Activated CD8-positive, alpha-beta T cell treated with anti-CD3 and anti-CD28 coated beads for 36 hours (primary cell): ENCODE data around the gene KCMF1. TPM values are rescaled to one million over a fixed set of nuclear protein-coding genes. Genes with fewer than 3 reads are reported as not detected.

Experiments
- ATAC-seq: fragments of 200-7000 bp; cut with Tn5 transposase; one replicate; pipeline ENCODE4 v1.10.0; 2021; ENCODE audit warnings: mild to moderate bottlenecking, moderate library complexity
- CTCF ChIA-PET: fragments of 350-600 bp; sonication (Branson Sonifier 250); formaldehyde crosslinking; loops from one replicate; lab custom pipeline; 2021; ENCODE audit warnings: antibody characterized with exemption; lab: Charles Lee
- POLR2A ChIA-PET: fragments of 350-600 bp; sonication (Branson Sonifier 250); formaldehyde crosslinking; loops from one replicate; lab custom pipeline; 2021; ENCODE audit warnings: antibody characterized with exemption; lab: Charles Lee
- DNase-seq: peaks from one replicate; pipeline ENCODE4 v3.0.0-alpha.2; 2020
- H3K27ac Mint-ChIP-seq: one replicate; pipeline ENCODE4 v1.8.0; 2021; ENCODE audit warnings: mild to moderate bottlenecking, mixed read lengths
- H3K27me3 Mint-ChIP-seq: one replicate; pipeline ENCODE4 v1.8.0; 2021; ENCODE audit warnings: mixed read lengths
- H3K36me3 Mint-ChIP-seq: one replicate; pipeline ENCODE4 v1.8.0; 2021; ENCODE audit warnings: low read depth, mixed read lengths
- H3K4me1 Mint-ChIP-seq: one replicate; pipeline ENCODE4 v1.8.0; 2021; ENCODE audit warnings: low read depth, mixed read lengths
- H3K4me3 Mint-ChIP-seq: one replicate; pipeline ENCODE4 v1.8.0; 2021; ENCODE audit warnings: mild to moderate bottlenecking, moderate library complexity, mixed read lengths
- H3K9me3 Mint-ChIP-seq: one replicate; pipeline ENCODE4 v1.8.0; 2021; ENCODE audit warnings: mixed read lengths
- CTCF ChIP-seq: fragments of 200-600 bp; IDR thresholded peaks from one replicate; pipeline ENCODE4 v1.8.0; 2022; ENCODE audit warnings: antibody characterized with exemption, mild to moderate bottlenecking
- intact Hi-C: fragments of 100-400 bp; cut with micrococcal nuclease; formaldehyde crosslinking; loops from one replicate; pipeline ENCODE4 v1.10.0; 2022
- total RNA-seq, 2 experiments: library from RNA; stranded (reverse); gene quantifications; one replicate each; pipeline ENCODE4 v1.2.3, GENCODE V29; 2021

KCMF1 gene
- total RNA-seq, 2 experiments from 2014 or later, result 101 to 105 TPM

DNA sequence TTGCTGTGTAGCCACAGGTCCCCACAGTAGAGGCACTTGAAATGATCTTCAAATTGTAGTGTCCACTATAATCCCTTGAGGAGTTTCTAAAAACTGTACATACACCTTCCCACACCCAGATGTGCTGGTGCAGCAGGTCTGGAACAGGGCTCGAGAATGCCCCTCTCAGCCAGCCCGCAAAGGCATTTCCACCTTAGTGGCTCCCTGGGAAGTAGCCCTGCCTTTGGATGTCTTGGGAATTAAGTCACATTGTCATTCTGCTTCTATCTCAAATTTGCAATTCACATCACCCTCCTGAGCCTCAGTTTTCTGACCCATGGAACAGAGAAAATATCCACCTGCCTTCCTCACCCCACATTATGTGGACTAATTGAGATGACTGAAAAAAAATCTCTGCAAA lies 118.0 kb downstream of the KCMF1 start:
- ChIA-PET CTCF (interaction anchor here (0.8 to 1.5 kb wide), 2 partner anchors 22 to 23 kb away, joined by 3 to 4 read pairs; no protein-coding TSS in a partner anchor), POLR2A (no interaction called here)
- H3K4me3 Mint-ChIP-seq, result no peak overlapping the region
- H3K4me1 Mint-ChIP-seq, result no peaks in the 10 kb centered on the region
- DNase-seq (no peak), ATAC-seq (no peak)
- TF ChIP-seq CTCF, result no peak
- H3K27me3 Mint-ChIP-seq, result peaks cover 3% of the 10 kb centered on the region
- intact Hi-C loops, result no loop called here
- H3K36me3 Mint-ChIP-seq, result no peaks in the 10 kb centered on the region
- no peak overlapping the region for H3K27ac Mint-ChIP-seq
- H3K9me3 Mint-ChIP-seq, result no peaks in the 10 kb centered on the region

GRCh38 chr2:85089585-85089984 lies 118.6 kb downstream of the KCMF1 start:
- no peaks in the 10 kb centered on the region for H3K27me3 Mint-ChIP-seq
- POLR2A ChIA-PET, result no interaction called here
- no peak for DNase-seq
- TF ChIP-seq CTCF, result no peak
- no peak overlapping the region for H3K27ac Mint-ChIP-seq
- no peaks in the 10 kb centered on the region for H3K4me1 Mint-ChIP-seq
- H3K4me3 Mint-ChIP-seq, result no peak overlapping the region
- no peaks in the 10 kb centered on the region for H3K9me3 Mint-ChIP-seq
- no peaks in the 10 kb centered on the region for H3K36me3 Mint-ChIP-seq
- no peak for ATAC-seq
- intact Hi-C loops, result no loop called here
- CTCF ChIA-PET, result interaction anchor here (0.8 to 1.5 kb wide), 3 partner anchors 8 to 24 kb away, joined by 3 to 4 read pairs (median 3); no protein-coding TSS in a partner anchor

DNA sequence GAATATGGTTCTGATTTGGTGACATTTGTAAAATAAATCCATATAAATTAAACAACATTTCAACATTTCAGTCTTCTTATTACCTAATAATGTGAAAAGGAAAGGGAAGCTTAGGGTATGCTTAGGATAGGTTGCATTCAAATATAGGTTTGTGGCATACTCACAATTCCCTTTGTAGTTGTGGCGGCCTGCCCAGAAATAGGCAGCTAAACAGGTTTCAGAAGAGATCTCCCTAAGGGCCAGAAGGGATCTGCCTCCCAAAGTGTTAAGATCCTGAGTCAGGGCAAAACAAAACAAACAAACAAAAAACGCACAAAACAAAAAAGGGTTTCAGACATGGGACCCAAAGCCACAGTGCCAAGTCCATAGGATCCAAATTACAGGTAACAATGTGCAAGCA lies 120.9 kb downstream of the KCMF1 start:
- ChIA-PET CTCF (no interaction called here), POLR2A (no interaction called here)
- Mint-ChIP-seq H3K36me3 (no peaks in the 10 kb centered on the region), H3K4me1 (no peaks in the 10 kb centered on the region), H3K27ac (no peak overlapping the region), H3K4me3 (no peak overlapping the region), H3K27me3 (no peaks in the 10 kb centered on the region), H3K9me3 (no peaks in the 10 kb centered on the region)
- no peak for ATAC-seq
- no peak for DNase-seq
- TF ChIP-seq CTCF, result no peak
- intact Hi-C loops, result no loop called here

DNA sequence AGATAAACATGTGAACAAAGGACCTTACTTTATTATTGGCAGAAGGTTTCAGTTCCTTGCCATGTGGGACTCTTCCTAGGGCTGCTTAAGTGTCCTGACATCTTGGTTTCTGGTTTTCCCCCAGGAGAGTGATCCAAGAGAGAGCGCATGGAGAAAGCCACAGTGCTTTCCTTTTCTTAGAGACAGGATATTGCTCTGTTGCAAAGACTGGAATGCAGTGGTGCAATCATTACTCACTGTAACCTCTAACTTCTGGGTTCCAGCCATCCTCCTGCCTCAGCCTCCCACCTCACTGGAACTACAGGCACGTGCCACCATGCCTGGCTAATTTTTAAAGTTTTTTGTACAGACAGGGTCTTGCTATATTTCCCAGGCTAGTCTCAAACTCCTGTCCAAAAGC lies 124.1 kb downstream of the KCMF1 start:
- CTCF ChIA-PET, result no interaction called here

DNA sequence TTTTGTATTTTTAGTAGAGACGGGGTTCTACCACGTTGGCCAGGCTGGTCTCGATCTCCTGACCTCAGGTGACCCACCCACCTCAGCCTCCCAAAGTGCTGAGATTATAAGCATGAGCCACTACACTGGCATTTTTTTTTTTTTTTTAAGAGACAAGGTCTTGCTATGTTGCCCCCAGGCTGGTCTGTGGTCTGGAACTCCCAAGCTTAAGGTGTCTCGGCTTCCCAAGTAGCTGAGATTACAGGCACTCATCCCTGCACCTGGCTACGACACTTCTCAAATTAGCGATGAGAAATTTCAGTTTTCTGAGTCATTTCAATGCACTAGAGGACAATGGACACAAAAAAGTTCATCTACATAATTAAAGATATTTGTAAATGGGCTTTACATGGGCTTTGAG lies 125.7 kb downstream of the KCMF1 start:
- no peak for TF ChIP-seq CTCF
- ChIA-PET POLR2A (no interaction called here), CTCF (no interaction called here)
- intact Hi-C loops, result no loop called here
- H3K36me3 Mint-ChIP-seq, result no peaks in the 10 kb centered on the region
- ATAC-seq (no peak), DNase-seq (no peak)
- H3K27me3 Mint-ChIP-seq, result peaks cover 9% of the 10 kb centered on the region
- H3K9me3 Mint-ChIP-seq, result no peaks in the 10 kb centered on the region
- H3K4me3 Mint-ChIP-seq, result no peak overlapping the region
- H3K27ac Mint-ChIP-seq, result no peak overlapping the region
- no peaks in the 10 kb centered on the region for H3K4me1 Mint-ChIP-seq

More for the DNA sequence above, 124.1 kb downstream of the KCMF1 start:
- DNase-seq (no peak), ATAC-seq (no peak)
- no peak overlapping the region for H3K4me3 Mint-ChIP-seq
- no peak overlapping the region for H3K27ac Mint-ChIP-seq
- TF ChIP-seq CTCF, result no peak
- H3K9me3 Mint-ChIP-seq, result no peaks in the 10 kb centered on the region
- POLR2A ChIA-PET, result no interaction called here
- no peaks in the 10 kb centered on the region for H3K36me3 Mint-ChIP-seq
- intact Hi-C loops, result no loop called here
- peaks cover 7% of the 10 kb centered on the region for H3K27me3 Mint-ChIP-seq
- no peaks in the 10 kb centered on the region for H3K4me1 Mint-ChIP-seq
